GM12878 (cell line): Measurements from ENCODE around the gene MORC1. TPM values are rescaled to one million over a fixed set of nuclear protein-coding genes. Genes with fewer than 3 reads are reported as not detected.

Experiments used
- ATAC-seq: fragments of 200-7000 bp; cut with Tn5 transposase; 3 replicates; pipeline ENCODE4 v1.9.1; 2020; ENCODE audit warnings: mild to moderate bottlenecking, moderate library complexity
- BruUV-seq: library from RNA; stranded (reverse); fragments of 400-500 nt; replicated peaks from 2 replicates; lab custom pipeline; 2021; lab: Mats Ljungman, UMichigan
- CTCF ChIA-PET: fragments of 300-600 bp; sonication (Branson Sonifier 250); formaldehyde crosslinking; extraction: SDS; loops from one replicate; lab custom pipeline; 2021; ENCODE audit warnings: inconsistent platforms; lab: Yijun Ruan, JAX
- POLR2A ChIA-PET: fragments of 350-600 bp; formaldehyde crosslinking; extraction: SDS; loops from one replicate; lab custom pipeline; 2021; ENCODE audit warnings: inconsistent platforms; lab: Charles Lee
- RAD21 ChIA-PET: fragments of 300-600 bp; sonication (Branson Sonifier 250); formaldehyde crosslinking; loops from one replicate; lab custom pipeline; 2023; ENCODE audit warnings: antibody characterized with exemption; ENCODE audit not compliant: unreplicated experiment; lab: Charles Lee
- SMC1A ChIA-PET: fragments of 300-600 bp; sonication (Branson Sonifier 250); formaldehyde crosslinking; loops from one replicate; lab custom pipeline; 2023; ENCODE audit not compliant: unreplicated experiment, uncharacterized antibody; lab: Charles Lee
- DNase-seq: peaks from one replicate; pipeline ENCODE4 v3.0.0-alpha.2; 2011; ENCODE audit warnings: low read depth, low spot score
- FAIRE-seq: peaks from 3 replicates; lab custom pipeline; 2011; peaks lifted over from hg19 to GRCh38; lab: Jason Lieb, UNC
- H2AFZ ChIP-seq: 2 replicates; pipeline ENCODE4 v1.6.0; 2011; ENCODE audit warnings: low read depth, low read length, control low read depth; ENCODE audit not compliant: control insufficient read depth
- H3K27ac ChIP-seq: 2 replicates; pipeline ENCODE4 v1.5.1; 2011; ENCODE audit warnings: control low read depth; ENCODE audit not compliant: control insufficient read depth, insufficient read depth
- H3K27me3 ChIP-seq, 2 experiments: replicated peaks in 1 of 2; 2 replicates each; pipeline versions ENCODE4 v1.6.0 to v1.6.1; 2011; ENCODE audit warnings: low read length in 1 of 2; ENCODE audit not compliant: control insufficient read depth in 2 of 2, insufficient read depth in 2 of 2
- H3K36me3 ChIP-seq, 2 experiments: 2 replicates each; pipeline ENCODE4 v1.5.1; 2011; ENCODE audit warnings: low read length in 1 of 2; ENCODE audit not compliant: control insufficient read depth in 2 of 2, insufficient read depth in 2 of 2
- H3K4me1 ChIP-seq: 2 replicates; pipeline ENCODE4 v1.6.1; 2011; ENCODE audit warnings: mild to moderate bottlenecking, low read length, moderate library complexity, mixed read lengths; ENCODE audit not compliant: control insufficient read depth, insufficient read depth
- H3K4me2 ChIP-seq: 2 replicates; pipeline ENCODE4 v1.6.0; 2011; ENCODE audit warnings: control low read depth; ENCODE audit not compliant: control insufficient read depth, insufficient read depth
- H3K4me3 ChIP-seq: fragments of 200-600 bp; sonication (generic); 2 replicates; pipeline ENCODE4 v1.5.1; 2016
- H3K79me2 ChIP-seq: 2 replicates; pipeline ENCODE4 v1.6.0; 2011; ENCODE audit warnings: low read length; ENCODE audit not compliant: control insufficient read depth, insufficient read depth
- H3K9ac ChIP-seq: 2 replicates; pipeline ENCODE4 v1.8.0; 2011; ENCODE audit warnings: low read length, control low read depth, mixed read lengths; ENCODE audit not compliant: control insufficient read depth, insufficient read depth
- H3K9me3 ChIP-seq: replicated peaks from 3 replicates; pipeline ENCODE4 v1.5.1; 2011; ENCODE audit warnings: mild to moderate bottlenecking, low read length; ENCODE audit not compliant: control insufficient read depth, insufficient read depth
- H4K20me1 ChIP-seq: 2 replicates; pipeline ENCODE4 v1.6.0; 2011; ENCODE audit not compliant: control insufficient read depth, insufficient read depth
- ATF7 ChIP-seq: fragments of 450-650 bp; IDR thresholded peaks from 2 replicates; pipeline ENCODE4 v1.6.1; 2016; ENCODE audit warnings: low read depth, mild to moderate bottlenecking
- BACH1 ChIP-seq: fragments of 450-650 bp; IDR thresholded peaks from 2 replicates; pipeline ENCODE4 v1.6.1; 2017; ENCODE audit warnings: mild to moderate bottlenecking, borderline replicate concordance
- BHLHE40 ChIP-seq, 2 experiments: fragments of 450-650 bp in 1 of 2; IDR thresholded peaks; 2 replicates each; pipeline ENCODE4 v1.6.1; 2011 to 2017; ENCODE audit warnings: low read depth in 2 of 2, borderline replicate concordance in 1 of 2, improper control_type of control experiment in 1 of 2, low read length in 1 of 2, mild to moderate bottlenecking in 1 of 2
- CHD2 ChIP-seq: IDR thresholded peaks from 2 replicates; pipeline ENCODE4 v1.6.1; 2011; ENCODE audit warnings: low read depth, low read length, improper control_type of control experiment, borderline replicate concordance
- FOS ChIP-seq: IDR thresholded peaks from 3 replicates; pipeline ENCODE4 v1.6.1; 2011; ENCODE audit warnings: borderline replicate concordance; ENCODE audit not compliant: insufficient read length; ENCODE audit errors: extremely low read depth
- GATAD2B ChIP-seq: fragments of 450-650 bp; conservative IDR thresholded peaks from 2 replicates; pipeline ENCODE4 v1.6.1; 2017; ENCODE audit warnings: low read depth, mild to moderate bottlenecking, moderate library complexity
- KLF5 ChIP-seq: fragments of 450-650 bp; IDR thresholded peaks from 2 replicates; pipeline ENCODE4 v1.6.1; 2014; ENCODE audit warnings: mild to moderate bottlenecking; ENCODE audit not compliant: partially characterized antibody
- NBN ChIP-seq: fragments of 450-650 bp; IDR thresholded peaks from 2 replicates; pipeline ENCODE4 v1.6.1; 2016
- NFYB ChIP-seq: IDR thresholded peaks from 2 replicates; pipeline ENCODE4 v1.6.1; 2011; ENCODE audit warnings: low read depth, mild to moderate bottlenecking, low read length, improper control_type of control experiment, moderate library complexity; ENCODE audit not compliant: insufficient read depth
- NR2C1 ChIP-seq: fragments of 450-650 bp; IDR thresholded peaks from 2 replicates; pipeline ENCODE4 v1.6.1; 2017; ENCODE audit warnings: antibody characterized with exemption, mild to moderate bottlenecking, moderate library complexity
- POLR2AphosphoS2 ChIP-seq: IDR thresholded peaks from 2 replicates; pipeline ENCODE4 v1.6.1; 2011; ENCODE audit warnings: low read depth, mild to moderate bottlenecking, low read length, improper control_type of control experiment, moderate library complexity
- RBBP5 ChIP-seq: fragments of 200-600 bp; sonication (generic); conservative IDR thresholded peaks from 2 replicates; pipeline ENCODE4 v1.6.1; 2016
- SMAD1 ChIP-seq: fragments of 450-650 bp; IDR thresholded peaks from 2 replicates; pipeline ENCODE4 v1.6.1; 2018; ENCODE audit warnings: mild to moderate bottlenecking, low read depth; ENCODE audit not compliant: partially characterized antibody
- YY1 ChIP-seq: IDR thresholded peaks from 2 replicates; pipeline ENCODE4 v1.6.1; 2011; ENCODE audit warnings: low read depth, mild to moderate bottlenecking, low read length
- ZNF622 ChIP-seq: fragments of 450-650 bp; IDR thresholded peaks from 2 replicates; pipeline ENCODE4 v1.6.1; 2017; ENCODE audit warnings: mild to moderate bottlenecking, inconsistent platforms
- WGBS: methylation state at CpG from one replicate; pipeline ENCODE4 v1.1.6; 2016; ENCODE audit warnings: low lambda C conversion rate; ENCODE audit not compliant: insufficient replicate concordance, insufficient coverage; ENCODE audit errors: missing lambda C conversion rate; 5-methylcytosine and 5-hydroxymethylcytosine counted together
- in situ Hi-C: fragments of 300-500 bp; cut with MboI; formaldehyde crosslinking; loops from 9 replicates; pipeline ENCODE4 v1.14.3; 2018; ENCODE audit warnings: mixed read lengths
- intact Hi-C: fragments of 100-400 bp; cut with micrococcal nuclease; formaldehyde crosslinking; loops from one replicate; pipeline ENCODE4 v1.14.2; 2022; ENCODE audit not compliant: unreplicated experiment
- polyA plus RNA-seq, 11 experiments: library from polyadenylated mRNA; depleted of rRNA in 4 of 11; unstranded in 6 of 11; stranded (reverse) in 5 of 11; fragments of >200 nt; fragmentation: Nextera tagmentation in 4 of 11; fragmentation: Illumina TruSeq in 1 of 11; extraction: Ambion mirVana in 4 of 11; extraction: Trizol in 1 of 11; gene quantifications; 1 replicate in 1 of 11; 2 replicates in 10 of 11; pipeline versions ENCODE4 v1.2.1 to v1.2.3, GENCODE V29; 2011 to 2016; ENCODE audit warnings: inconsistent platforms in 2 of 11, missing spikeins in 2 of 11, low read depth in 1 of 11
- total RNA-seq, 4 experiments: library from RNA; depleted of rRNA in 3 of 4; stranded (reverse); fragments of >200 nt in 3 of 4; fragmentation: Illumina TruSeq in 1 of 4; extraction: Trizol in 1 of 4; gene quantifications; 2 replicates each; pipeline versions ENCODE4 v1.2.1 to v1.2.3, GENCODE V29; 2013 to 2021

MORC1 gene
- total and polyA plus RNA-seq, 10 of the 15 experiments (the other 5 are each of a cell fraction or from before 2014, with no cell fraction given): 0.18 TPM; not detected in 9

GRCh38 chr3:109143646-109144045 is 25.7 kb upstream of the MORC1 start (continued):
- no peak for TF ChIP-seq RBBP5
- no peak for TF ChIP-seq ZNF622

- no peak overlapping the region for H3K4me2 ChIP-seq
- no peaks in the 10 kb centered on the region for H3K4me1 ChIP-seq
- in situ Hi-C loops: no loop called here
- DNase-seq: no peak
- 26% methylated on average over 4 of the region's 4 CpGs for WGBS
- no peak for ATAC-seq
- RAD21 ChIA-PET: no interaction called here
- TF ChIP-seq BACH1: no peak
- TF ChIP-seq YY1: no peak
- no peak for TF ChIP-seq KLF5
- TF ChIP-seq NFYB: no peak
- SMC1A ChIA-PET: no interaction called here
- no peaks in the 10 kb centered on the region for H3K36me3 ChIP-seq
- BruUV-seq: no TSS peak
- intact Hi-C loops: no loop called here
- CTCF ChIA-PET: no interaction called here
- no peaks in the 10 kb centered on the region for H3K9me3 ChIP-seq
- no peak for FAIRE-seq
- no peak overlapping the region for H3K4me3 ChIP-seq
- H3K27me3 ChIP-seq: no peaks in the 10 kb centered on the region
- no peak overlapping the region for H3K27ac ChIP-seq
- POLR2A ChIA-PET: no interaction called here
- no peaks in the 10 kb centered on the region for H4K20me1 ChIP-seq
- H3K9ac ChIP-seq: no peak overlapping the region
- H2AFZ ChIP-seq: no peak overlapping the region
- H3K79me2 ChIP-seq: no peaks in the 10 kb centered on the region
These were observed 22.4 kb upstream of the MORC1 start for GRCh38 chr3:109140318-109140717.

GRCh38 chr3:109137761-109138160 is 19.8 kb upstream of the MORC1 start:
- ChIA-PET SMC1A (no interaction called here), POLR2A (no interaction called here), CTCF (no interaction called here), RAD21 (no interaction called here)
- H3K36me3 ChIP-seq: no peaks in the 10 kb centered on the region
- DNase-seq: no peak
- H3K9me3 ChIP-seq: no peaks in the 10 kb centered on the region
- no peaks in the 10 kb centered on the region for H3K79me2 ChIP-seq
- no peaks in the 10 kb centered on the region for H3K27me3 ChIP-seq
- no peak for ATAC-seq
- H3K27ac ChIP-seq: no peak overlapping the region
- no peak overlapping the region for H3K4me2 ChIP-seq
- in situ Hi-C loops (no loop called here), intact Hi-C loops (no loop called here)
- FAIRE-seq: no peak
- no TSS peak for BruUV-seq
- no peaks in the 10 kb centered on the region for H3K4me1 ChIP-seq
- H2AFZ ChIP-seq: no peak overlapping the region
- WGBS: 0% methylated on average over 2 of the region's 2 CpGs
- no peaks in the 10 kb centered on the region for H4K20me1 ChIP-seq
- no peak overlapping the region for H3K9ac ChIP-seq
- TF ChIP-seq SMAD1: no peak
- no peak for TF ChIP-seq BHLHE40 (IDR thresholded peaks at IDR 0.05; ENCODE audit: borderline replicate concordance in 1 of 2, low read depth in 2 of 2, low read length in 1 of 2)
- TF ChIP-seq FOS: no peak
- no peak for TF ChIP-seq NR2C1
- TF ChIP-seq CHD2: no peak
- no peak for TF ChIP-seq GATAD2B
- no peak for TF ChIP-seq ATF7
- no peak for TF ChIP-seq POLR2AphosphoS2
- no peak for TF ChIP-seq NBN
- H3K4me3 ChIP-seq: no peak overlapping the region
